Psoas muscle (tissue), 8 donors: ENCODE measurements around the gene COL4A2. TPM values are rescaled to one million over a fixed set of nuclear protein-coding genes. Genes with fewer than 3 reads are reported as not detected.
A peak's percentile ranks its signal among the peaks of the same experiment; 100 is the strongest.

ENCODE experiments used
- ATAC-seq, 4 donors: fragments of 200-7000 bp; cut with Tn5 transposase; one replicate each; pipeline ENCODE4 v1.9.1; 2020; ENCODE audit warnings: moderate library complexity in 3 of 4, mild to moderate bottlenecking in 2 of 4
- DNase-seq, 2 donors: peaks; one replicate each; pipeline ENCODE4 v3.0.0-alpha.2; 2020
- H3K27ac ChIP-seq: fragments of 200-600 bp; one replicate; pipeline ENCODE4 v1.8.0; 2022
- H3K27me3 ChIP-seq, 3 donors: fragments of 200-600 bp in 1 of 3; one replicate each; pipeline versions ENCODE4 v1.6.1 to v1.8.0; 2013 to 2022; ENCODE audit warnings: low read length in 2 of 3, mild to moderate bottlenecking in 2 of 3, moderate library complexity in 1 of 3; ENCODE audit not compliant: insufficient read depth in 3 of 3
- H3K36me3 ChIP-seq, 2 donors: fragments of 200-600 bp in 1 of 2; one replicate each; pipeline versions ENCODE4 v1.6.1 to v1.8.0; 2013 to 2022; ENCODE audit warnings: low read depth in 1 of 2, mild to moderate bottlenecking in 1 of 2, moderate library complexity in 1 of 2; ENCODE audit not compliant: insufficient read depth in 1 of 2
- H3K4me1 ChIP-seq: fragments of 200-600 bp; one replicate; pipeline ENCODE4 v1.8.0; 2022
- H3K4me3 ChIP-seq: fragments of 200-600 bp; one replicate; pipeline ENCODE4 v1.8.0; 2022; ENCODE audit warnings: mild to moderate bottlenecking
- H3K9me3 ChIP-seq: fragments of 200-600 bp; one replicate; pipeline ENCODE4 v1.8.0; 2022
- CTCF ChIP-seq: fragments of 200-600 bp; IDR thresholded peaks from one replicate; pipeline ENCODE4 v1.8.0; 2022; ENCODE audit warnings: antibody characterized with exemption
- WGBS, 3 donors: extraction: QIAGEN DNeasy Blood & Tissue Kit; methylation state at CpG; one replicate each; pipeline versions ENCODE4 v1.1.6 to v1.1.7; 2013; 5-methylcytosine and 5-hydroxymethylcytosine counted together
- intact Hi-C, 2 donors: fragments of 100-400 bp; cut with DNase I; formaldehyde crosslinking; loops; one replicate each; pipeline versions ENCODE4 v1.11.0 to v1.14.2; 2022
- polyA plus RNA-seq, 3 donors: library from polyadenylated mRNA; stranded (reverse); fragments of 200-250 nt; gene quantifications; one replicate each; pipeline ENCODE4 v1.2.3, GENCODE V29; 2013
- total RNA-seq, 4 donors: library from RNA; stranded (reverse); fragmentation: NEBNext Ultra II Directional in 2 of 4; extraction: Animal tissue kit (Norgen Biotek cat#: 25700) in 2 of 4; gene quantifications; one replicate each; pipeline versions ENCODE4 v1.2.1 to v1.2.4, GENCODE V29; 2021 to 2023
- donor health status: healthy with polysubstance abuse.
- donor health status: DM: no; HTN: no; CAD: no; lungs with moderate emphysema.
- donor health status: Bipolar disorder and iron deficiency.
- donor health status: healthy.
- donor health status: DM: yes; HTN: yes; CAD: no.
- donor health status: DM: no; HTN: no; CAD: no.
- donor health status: DM: no; HTN: no; CAD: no.
- donor health status: DM: yes; HTN: yes; CAD: no.

COL4A2 gene
- total and polyA plus RNA-seq, 7 donors, result 25.8 to 84.5 (median 57.8) TPM

GRCh38 chr13:110453797-110454196, 146.7 kb downstream of the COL4A2 start:
- Histone ChIP-seq H3K27ac (no peak overlapping the region), H3K9me3 (no peaks in the 10 kb centered on the region), H3K27me3 (no peaks in the 10 kb centered on the region), H3K36me3 (peaks cover 0 to 36% of the 10 kb centered on the region in 2 donors), H3K4me3 (no peak overlapping the region), H3K4me1 (no peaks in the 10 kb centered on the region)
- ATAC-seq, result no peak
- no peak for DNase-seq
- TF ChIP-seq CTCF, result no peak
- intact Hi-C loops, result loop anchor here in 1 of 2 donors (10.0 kb wide), 1 partner anchor 361 kb away; no protein-coding TSS in a partner anchor
- 87 to 90% (median 88%) methylated on average over 2 of the region's 2 CpGs for WGBS, 3 donors

GRCh38 chr13:110454227-110454859, 147.3 kb downstream of the COL4A2 start:
- no peak for TF ChIP-seq CTCF
- Histone ChIP-seq H3K27me3 (no peaks in the 10 kb centered on the region), H3K36me3 (peaks cover 0 to 34% of the 10 kb centered on the region in 2 donors), H3K4me1 (no peaks in the 10 kb centered on the region), H3K4me3 (no peak overlapping the region), H3K27ac (no peak overlapping the region), H3K9me3 (no peaks in the 10 kb centered on the region)
- intact Hi-C loops, result loop anchor here in 1 of 2 donors (10.0 kb wide), 1 partner anchor 360 kb away; no protein-coding TSS in a partner anchor
- peak in 1 of 2 donors; percentile 25 for DNase-seq
- no peak for ATAC-seq
- WGBS, 3 donors, result 84 to 88% (median 87%) methylated on average over 21 of the region's 21 CpGs

GRCh38 chr13:110454956-110455355, 147.9 kb downstream of the COL4A2 start:
- no peaks in the 10 kb centered on the region for H3K9me3 ChIP-seq
- intact Hi-C loops, result loop anchor here (5.0 to 10.0 kb wide), 2 partner anchors 107 to 360 kb away; partner anchors contain the start of gene RAB20 (in 1 of the 2)
- TF ChIP-seq CTCF, result no peak
- peak in 1 of 2 donors; percentile 46 for DNase-seq
- no peaks in the 10 kb centered on the region for H3K27me3 ChIP-seq
- no peak overlapping the region for H3K4me3 ChIP-seq
- whole genome bisulfite sequencing, 3 donors, result 81 to 88% (median 83%) methylated on average over 14 of the region's 14 CpGs
- no peaks in the 10 kb centered on the region for H3K4me1 ChIP-seq
- peaks cover 0 to 28% of the 10 kb centered on the region in 2 donors for H3K36me3 ChIP-seq
- ATAC-seq, result no peak
- no peak overlapping the region for H3K27ac ChIP-seq

GRCh38 chr13:110455444-110455843, 148.4 kb downstream of the COL4A2 start:
- intact Hi-C loops, result loop anchor here (5.0 to 10.0 kb wide), 2 partner anchors 107 to 359 kb away; partner anchors contain the start of gene RAB20 (in 1 of the 2)
- no peaks in the 10 kb centered on the region for H3K27me3 ChIP-seq
- H3K9me3 ChIP-seq, result no peaks in the 10 kb centered on the region
- peaks cover 0 to 23% of the 10 kb centered on the region in 2 donors for H3K36me3 ChIP-seq
- no peaks in the 10 kb centered on the region for H3K4me1 ChIP-seq
- 69 to 80% (median 78%) methylated on average over 10 of the region's 10 CpGs for WGBS, 3 donors
- DNase-seq (no peak), ATAC-seq (no peak)
- H3K4me3 ChIP-seq, result no peak overlapping the region
- no peak overlapping the region for H3K27ac ChIP-seq
- TF ChIP-seq CTCF, result no peak
